KMS-11 (cell line): Measurements from ENCODE around the gene LMAN1L.
A peak's percentile ranks its signal among the peaks of the same experiment; 100 is the strongest.

Source experiments
- H2AFZ ChIP-seq: fragments of 200-600 bp; sonication (generic); 2 replicates; pipeline ENCODE4 v1.6.1; 2016; ENCODE audit warnings: antibody characterized with exemption, mixed run types, low read depth
- H3K27ac ChIP-seq: fragments of 200-600 bp; sonication (generic); 2 replicates; pipeline ENCODE4 v1.6.1; 2016; ENCODE audit warnings: mild to moderate bottlenecking, mixed run types
- H3K27me3 ChIP-seq: fragments of 200-600 bp; sonication (generic); 2 replicates; pipeline ENCODE4 v1.6.1; 2017; ENCODE audit warnings: mild to moderate bottlenecking, low read depth, mixed run types, moderate library complexity; ENCODE audit not compliant: insufficient read depth
- H3K36me3 ChIP-seq: fragments of 200-600 bp; sonication (generic); 2 replicates; pipeline ENCODE4 v1.6.1; 2017; ENCODE audit warnings: mild to moderate bottlenecking, mixed run types; ENCODE audit not compliant: insufficient read depth
- H3K4me1 ChIP-seq: fragments of 200-600 bp; sonication (generic); 2 replicates; pipeline ENCODE4 v1.6.1; 2016; ENCODE audit warnings: mild to moderate bottlenecking, low read depth, mixed run types; ENCODE audit not compliant: poor library complexity, severe bottlenecking
- H3K4me2 ChIP-seq: fragments of 200-600 bp; sonication (generic); 2 replicates; pipeline ENCODE4 v1.7.0; 2016; ENCODE audit warnings: mild to moderate bottlenecking, mixed run types
- H3K4me3 ChIP-seq: fragments of 200-600 bp; sonication (generic); IDR thresholded peaks from 2 replicates; pipeline ENCODE4 v1.6.1; 2017; ENCODE audit warnings: low read depth, low read length, mixed read lengths; ENCODE audit not compliant: insufficient read depth
- H3K79me2 ChIP-seq: fragments of 200-600 bp; sonication (generic); 2 replicates; pipeline ENCODE4 v1.6.1; 2016; ENCODE audit warnings: low read depth, mixed run types; ENCODE audit not compliant: insufficient read depth
- H3K9ac ChIP-seq: fragments of 200-600 bp; sonication (generic); 2 replicates; pipeline ENCODE4 v1.6.1; 2016; ENCODE audit warnings: mild to moderate bottlenecking, mixed run types
- H4K20me1 ChIP-seq: fragments of 200-600 bp; sonication (generic); 2 replicates; pipeline ENCODE4 v1.6.1; 2016; ENCODE audit warnings: mild to moderate bottlenecking, mixed run types; ENCODE audit not compliant: insufficient read depth
- CTCF ChIP-seq: fragments of 200-600 bp; sonication (generic); conservative IDR thresholded peaks from 2 replicates; pipeline ENCODE4 v1.6.1; 2017; ENCODE audit warnings: low read depth, mild to moderate bottlenecking, antibody characterized with exemption, low read length, moderate library complexity, mixed read lengths

LMAN1L gene

GRCh38 chr15:74795966-74796625, 16.5 kb upstream of the LMAN1L start:
- no peak overlapping the region for H3K4me3 ChIP-seq
- peaks cover 61% of the 10 kb centered on the region for H3K79me2 ChIP-seq
- H3K27me3 ChIP-seq: no peaks in the 10 kb centered on the region
- no peak overlapping the region for H2AFZ ChIP-seq
- H3K36me3 ChIP-seq: no peaks in the 10 kb centered on the region
- H4K20me1 ChIP-seq: peaks cover 8% of the 10 kb centered on the region; the same call in 1 of the 2 replicates
- H3K9ac ChIP-seq: no peak overlapping the region
- no peak for TF ChIP-seq CTCF
- no peak overlapping the region for H3K27ac ChIP-seq
- H3K4me2 ChIP-seq: no peak overlapping the region
- peaks cover 51% of the 10 kb centered on the region for H3K4me1 ChIP-seq

GRCh38 chr15:74798388-74799254, 14.0 kb upstream of the LMAN1L start:
- H3K27ac ChIP-seq: peak overlapping the region; percentile 55; the same call in 1 of the 2 replicates
- no peaks in the 10 kb centered on the region for H3K36me3 ChIP-seq
- no peaks in the 10 kb centered on the region for H3K27me3 ChIP-seq
- TF ChIP-seq CTCF: no peak
- no peaks in the 10 kb centered on the region for H4K20me1 ChIP-seq
- H3K4me2 ChIP-seq: no peak overlapping the region; the same call in 1 of the 2 replicates
- no peak overlapping the region for H3K9ac ChIP-seq
- H3K4me1 ChIP-seq: peaks cover 35% of the 10 kb centered on the region
- H3K4me3 ChIP-seq: no peak overlapping the region
- no peak overlapping the region for H2AFZ ChIP-seq
- peaks cover 37% of the 10 kb centered on the region; the same call in 1 of the 2 replicates for H3K79me2 ChIP-seq

DNA sequence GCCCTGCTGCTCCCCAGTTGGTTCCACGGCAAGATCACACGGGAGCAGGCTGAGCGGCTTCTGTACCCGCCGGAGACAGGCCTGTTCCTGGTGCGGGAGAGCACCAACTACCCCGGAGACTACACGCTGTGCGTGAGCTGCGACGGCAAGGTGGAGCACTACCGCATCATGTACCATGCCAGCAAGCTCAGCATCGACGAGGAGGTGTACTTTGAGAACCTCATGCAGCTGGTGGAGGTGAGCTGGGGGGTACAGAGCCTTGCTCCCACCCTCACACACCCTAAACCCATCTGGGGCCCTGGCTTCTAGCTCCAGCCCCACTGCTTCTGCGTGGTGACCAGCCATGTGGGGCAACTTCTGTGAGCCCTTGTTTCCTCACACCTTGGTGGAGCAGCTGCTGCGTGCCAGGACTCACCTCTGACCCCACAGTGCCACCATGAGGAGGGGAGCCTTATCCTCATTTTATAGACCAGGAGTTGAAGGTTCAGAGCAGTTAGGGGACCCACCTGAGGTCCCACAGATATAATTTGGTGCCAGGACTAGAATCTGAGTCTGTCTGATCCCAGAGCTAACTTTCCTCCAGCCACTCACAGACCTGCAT, 13.3 kb upstream of the LMAN1L start:
- H3K36me3 ChIP-seq: no peaks in the 10 kb centered on the region
- peak overlapping the region; percentile 44; the same call in 1 of the 2 replicates for H3K9ac ChIP-seq
- no peak overlapping the region for H2AFZ ChIP-seq

More for the DNA sequence above, 13.3 kb upstream of the LMAN1L start:
- TF ChIP-seq CTCF: no peak
- Histone ChIP-seq H4K20me1 (no peaks in the 10 kb centered on the region), H3K27me3 (no peaks in the 10 kb centered on the region), H3K4me1 (peaks cover 35% of the 10 kb centered on the region), H3K4me2 (peak overlapping the region; percentile 50; the same call in 1 of the 2 replicates), H3K79me2 (peaks cover 36% of the 10 kb centered on the region; the same call in 1 of the 2 replicates), H3K4me3 (no peak overlapping the region), H3K27ac (peak overlapping the region; percentile 55)
